HG03575 (cell line): ENCODE measurements around the gene DPP10.

ENCODE experiments used
- ATAC-seq: cut with Tn5 transposase; IDR thresholded peaks from one replicate; pipeline ENCODE4 v1.9.1; 2021; ENCODE audit not compliant: unreplicated experiment, insufficient number of reproducible peaks, low FRiP score; ENCODE audit errors: extremely low read depth

The DPP10 gene

DNA sequence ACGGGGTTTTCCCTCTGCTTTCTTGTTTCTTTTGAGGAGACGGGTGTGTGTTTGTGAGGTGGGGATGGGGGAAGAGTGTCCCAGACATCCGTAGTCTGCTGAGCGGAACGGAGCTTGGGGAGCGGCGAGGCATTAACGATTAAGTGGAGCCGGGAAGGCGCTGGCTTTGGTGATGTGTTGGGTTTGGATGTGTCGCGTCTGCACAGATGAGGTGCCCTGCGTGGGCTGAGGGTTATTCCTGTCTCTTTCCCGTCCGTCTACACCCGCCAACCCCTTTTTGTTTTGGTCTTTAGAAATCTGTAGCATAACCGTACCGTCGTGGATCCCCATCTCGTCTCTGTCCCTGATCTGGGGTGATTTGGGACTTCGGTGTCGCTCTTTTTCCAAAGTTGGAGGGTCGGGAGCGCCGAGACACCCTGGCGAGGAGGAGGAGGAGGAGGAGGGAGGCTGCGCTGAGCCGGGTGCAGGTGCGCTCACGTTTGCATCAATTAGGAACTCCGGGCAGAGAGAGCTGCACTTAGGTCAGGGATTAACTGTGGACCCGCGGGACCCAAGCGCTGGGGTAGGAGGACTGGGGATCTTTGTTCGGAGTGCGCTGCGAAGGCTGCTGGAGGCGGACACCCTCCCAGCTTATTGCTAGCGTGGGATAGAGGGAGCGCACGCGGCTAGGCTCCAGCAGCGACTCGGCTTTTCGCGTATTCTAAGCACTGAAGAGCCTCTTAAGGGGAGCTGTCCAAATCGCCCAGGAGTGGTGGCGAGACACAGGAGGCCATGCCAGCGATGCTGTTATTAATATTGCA is 720.3 kb downstream of the DPP10 start:
- no peak for ATAC-seq

DNA sequence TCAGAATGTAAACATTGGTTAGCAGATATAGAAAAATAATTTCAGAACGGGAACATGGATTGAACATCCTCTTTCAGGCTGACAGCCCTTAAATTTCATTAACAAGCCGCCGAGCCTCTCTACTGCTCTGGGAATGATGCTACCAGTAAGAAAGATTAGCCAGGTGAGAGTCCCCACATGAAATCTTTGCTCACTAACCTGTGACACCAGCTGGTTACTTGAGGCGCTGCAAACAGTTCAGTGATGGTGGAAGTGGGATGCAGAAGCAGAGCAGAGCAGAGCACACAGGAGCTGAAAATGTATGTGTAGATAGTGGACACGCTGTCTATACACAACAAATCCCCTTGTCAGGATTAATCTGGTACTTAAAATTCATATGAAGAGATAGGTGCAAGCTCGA is 721.1 kb downstream of the DPP10 start:
- no peak for ATAC-seq

DNA sequence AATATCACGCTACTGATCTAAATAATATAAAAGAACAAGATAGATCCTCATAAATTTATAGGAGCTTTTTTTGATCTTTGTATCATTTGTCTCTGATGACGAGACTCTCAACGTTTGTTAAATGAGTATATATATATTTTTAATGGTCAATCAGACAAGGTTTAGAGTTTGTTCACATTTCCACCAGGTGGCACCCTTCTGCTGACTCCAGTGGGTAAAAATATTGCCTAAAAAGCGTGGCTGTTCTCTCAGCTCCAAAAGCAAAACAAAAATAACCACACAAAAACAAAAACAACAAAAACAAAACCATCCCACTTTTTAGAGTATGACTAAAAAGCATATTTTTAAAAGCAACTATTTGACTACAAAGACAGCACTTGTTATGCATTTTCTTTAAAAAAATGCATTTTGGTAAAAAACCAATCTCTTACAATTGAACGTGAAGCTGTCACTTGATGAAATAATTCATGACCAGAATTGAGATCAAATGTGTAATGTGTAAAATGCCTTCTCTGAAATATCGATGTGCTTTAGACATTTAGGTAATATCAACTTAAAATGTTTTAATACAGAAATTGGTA is 723.2 kb downstream of the DPP10 start:
- ATAC-seq = no peak

DNA sequence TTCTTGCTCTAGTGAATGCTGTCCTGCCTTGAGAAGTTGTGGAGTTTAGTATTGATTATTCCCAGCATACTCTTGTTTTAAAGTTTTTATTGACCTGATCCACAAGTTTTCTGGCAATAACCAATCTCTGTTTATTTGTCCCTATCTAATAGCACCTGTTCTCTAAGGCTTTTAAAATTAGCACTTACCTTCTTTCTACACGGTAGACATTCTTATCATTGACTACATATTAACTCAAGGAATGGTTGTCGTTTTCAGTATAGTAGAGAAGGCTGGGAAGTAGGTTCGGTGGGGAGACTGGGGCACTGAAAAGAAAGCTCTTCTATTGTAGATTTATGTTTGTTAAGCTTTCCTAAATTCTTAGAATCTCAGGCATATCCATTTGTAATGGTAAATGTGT is 726.0 kb downstream of the DPP10 start:
- ATAC-seq = no peak

DNA sequence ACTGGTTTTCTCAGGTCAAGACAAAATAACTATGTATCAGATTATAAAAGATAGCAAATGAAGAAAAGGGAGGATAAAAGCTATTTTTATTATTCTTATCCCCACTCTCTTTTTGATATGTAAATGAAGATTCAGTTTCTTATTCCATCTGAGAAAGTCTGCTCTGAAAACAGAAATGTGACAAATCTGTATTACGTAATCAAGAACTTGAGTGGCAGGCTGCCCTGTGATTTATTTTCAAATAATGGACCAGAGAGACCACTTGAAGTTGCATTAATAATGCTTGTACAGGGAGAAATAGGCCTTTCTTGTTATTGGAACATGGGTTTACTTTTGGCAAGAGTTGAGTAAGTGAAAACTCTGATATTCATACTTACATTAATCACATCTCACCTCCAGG is 727.4 kb downstream of the DPP10 start:
- ATAC-seq = no peak

DNA sequence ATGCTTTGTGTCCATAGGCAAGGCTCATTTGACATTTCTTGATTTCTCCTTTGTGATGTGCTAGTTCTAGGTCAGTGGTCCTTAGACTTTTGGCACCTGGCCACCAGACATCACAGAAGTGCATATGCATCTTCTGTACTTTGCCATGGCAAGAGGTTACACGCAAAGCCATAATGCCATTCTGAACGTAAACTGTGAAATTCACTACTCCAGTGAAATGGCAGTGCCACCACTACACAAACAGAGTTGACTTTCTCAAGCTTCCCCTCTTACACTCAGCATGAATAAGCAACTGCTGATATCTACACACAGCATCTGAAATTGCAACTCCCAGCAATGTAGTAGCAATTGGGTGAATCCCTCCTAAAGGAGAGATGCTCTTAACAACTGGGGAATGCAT is 729.3 kb downstream of the DPP10 start:
- no peak for ATAC-seq

DNA sequence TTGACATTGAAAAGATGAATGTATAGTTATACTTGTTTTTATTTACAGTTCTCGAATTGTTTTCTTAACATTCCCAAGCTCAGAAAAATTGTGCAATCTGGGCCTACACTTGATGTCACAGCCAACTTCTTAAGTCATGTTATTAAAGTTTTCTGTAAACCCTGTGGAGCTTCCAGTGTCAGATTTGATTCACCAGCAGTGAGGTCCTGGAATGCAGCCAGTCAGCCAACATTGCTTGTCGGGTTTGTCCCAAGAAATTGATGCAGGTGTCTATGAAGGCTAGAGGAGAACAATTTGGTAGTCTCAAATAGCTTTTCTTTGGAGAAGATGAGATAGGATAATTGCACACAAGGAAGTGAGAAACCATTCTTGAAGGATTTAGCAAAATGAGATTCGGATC is 732.2 kb downstream of the DPP10 start:
- ATAC-seq = no peak

DNA sequence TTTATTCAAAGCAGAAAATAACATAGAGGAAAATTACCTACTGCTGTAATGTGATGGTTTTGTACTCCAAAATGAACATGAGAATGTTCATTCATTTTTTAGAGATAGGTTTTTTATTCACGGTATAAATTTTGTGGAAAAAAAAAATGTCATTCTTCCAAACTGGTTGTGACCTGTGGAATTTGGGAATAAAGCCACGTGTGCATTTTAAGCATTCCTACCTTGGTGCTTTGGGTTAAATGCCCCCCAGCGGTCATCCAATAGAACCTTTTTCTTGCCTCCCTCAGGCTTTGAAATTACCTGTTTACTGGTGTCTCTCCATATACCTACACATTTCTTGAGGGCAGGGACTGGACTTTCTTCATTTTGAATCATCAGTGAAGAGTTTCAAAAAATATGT is 740.7 kb downstream of the DPP10 start:
- ATAC-seq = no peak

DNA sequence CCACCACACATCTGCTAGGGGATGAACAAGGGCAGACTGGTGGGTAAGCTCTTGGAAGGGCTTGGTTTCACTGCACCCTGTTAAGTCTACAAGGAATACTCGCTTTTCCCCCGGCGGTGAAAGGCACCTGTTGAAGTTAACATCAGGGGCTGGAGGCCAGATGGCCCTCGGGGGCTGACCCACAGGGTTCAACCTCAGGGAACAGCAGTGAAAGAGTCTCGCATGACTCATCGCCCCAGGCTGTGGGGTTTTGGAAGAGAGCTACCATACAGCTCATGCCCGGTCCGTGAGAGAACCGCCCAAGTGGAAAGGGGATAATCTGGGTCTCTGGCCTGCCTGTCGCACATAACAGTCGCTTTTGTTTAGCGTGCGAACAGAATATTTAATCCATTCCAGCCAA is 748.0 kb downstream of the DPP10 start:
- ATAC-seq = no peak

DNA sequence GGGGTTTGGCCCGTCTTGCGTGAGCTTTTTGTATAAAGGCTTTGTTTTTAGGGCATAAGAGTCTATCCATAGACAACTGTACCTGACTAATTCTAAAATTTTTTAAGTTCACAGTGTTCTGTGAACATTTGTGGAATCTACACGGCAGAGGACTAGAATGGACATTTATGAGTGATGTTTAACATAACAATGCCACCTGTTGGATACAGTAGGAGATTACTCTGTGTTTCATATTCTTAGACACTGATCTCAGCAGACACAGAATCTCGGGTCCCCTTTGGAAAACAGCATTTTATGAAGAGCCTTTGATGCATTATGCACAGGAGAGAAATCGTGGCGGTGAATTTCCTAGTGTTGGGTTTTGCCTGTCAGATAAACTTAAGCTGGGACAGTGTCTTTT is 752.2 kb downstream of the DPP10 start:
- ATAC-seq = no peak

DNA sequence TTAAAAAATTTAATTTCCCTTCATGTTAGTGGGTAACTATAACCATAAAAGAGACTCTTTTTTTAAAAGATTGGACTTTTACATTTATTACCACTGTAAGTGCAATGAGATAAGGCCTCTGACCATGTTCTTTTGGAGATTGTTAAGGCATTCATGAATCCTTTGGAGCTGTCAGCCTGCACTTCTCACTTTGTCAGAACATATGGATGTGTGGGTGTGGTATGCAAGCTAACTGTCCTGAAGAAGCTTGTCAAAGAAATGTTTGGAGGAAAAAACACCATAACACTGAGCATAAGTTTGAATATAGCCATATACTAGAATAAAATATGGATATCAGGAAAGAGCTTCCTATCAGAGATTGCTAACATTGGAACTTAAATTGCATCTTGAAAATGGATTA is 754.1 kb downstream of the DPP10 start:
- ATAC-seq = no peak

DNA sequence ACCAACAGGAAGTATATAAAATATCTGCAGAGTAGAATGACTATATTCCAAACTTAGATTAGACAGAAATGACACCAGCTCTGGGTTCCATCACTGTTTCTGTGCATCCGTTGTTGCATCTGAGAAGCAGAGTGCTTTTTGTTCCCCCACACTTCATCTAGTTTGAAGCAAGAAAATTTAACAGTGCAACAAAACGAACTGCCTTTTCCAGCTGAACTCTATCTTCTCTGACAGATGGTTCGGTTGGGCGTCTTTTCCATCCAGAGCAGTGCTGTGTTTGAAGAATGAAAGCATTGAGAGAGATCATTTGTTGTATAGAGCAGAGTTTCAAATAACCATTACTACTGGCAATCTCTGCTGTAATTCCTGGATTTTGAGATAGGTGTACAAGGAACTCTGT is 757.5 kb downstream of the DPP10 start:
- no peak for ATAC-seq

DNA sequence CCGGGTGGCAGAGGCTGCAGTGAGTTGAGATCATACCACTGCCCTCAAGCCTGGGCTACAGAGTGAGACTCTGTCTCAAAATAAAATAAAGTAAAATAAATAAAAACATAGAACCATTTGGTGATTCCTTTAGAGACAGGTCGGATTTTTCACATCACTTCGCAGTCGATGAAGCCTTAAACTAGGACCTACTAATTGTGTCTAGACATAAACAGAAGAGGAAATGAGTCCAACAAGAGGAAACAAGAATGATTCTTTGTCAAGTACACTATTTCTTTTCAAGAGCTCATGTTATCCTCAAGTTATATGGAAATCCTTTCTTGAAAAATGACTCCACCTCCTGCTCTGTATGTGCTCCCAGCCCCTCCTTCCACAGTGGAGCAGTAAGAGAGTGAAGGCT is 758.9 kb downstream of the DPP10 start:
- ATAC-seq = no peak

DNA sequence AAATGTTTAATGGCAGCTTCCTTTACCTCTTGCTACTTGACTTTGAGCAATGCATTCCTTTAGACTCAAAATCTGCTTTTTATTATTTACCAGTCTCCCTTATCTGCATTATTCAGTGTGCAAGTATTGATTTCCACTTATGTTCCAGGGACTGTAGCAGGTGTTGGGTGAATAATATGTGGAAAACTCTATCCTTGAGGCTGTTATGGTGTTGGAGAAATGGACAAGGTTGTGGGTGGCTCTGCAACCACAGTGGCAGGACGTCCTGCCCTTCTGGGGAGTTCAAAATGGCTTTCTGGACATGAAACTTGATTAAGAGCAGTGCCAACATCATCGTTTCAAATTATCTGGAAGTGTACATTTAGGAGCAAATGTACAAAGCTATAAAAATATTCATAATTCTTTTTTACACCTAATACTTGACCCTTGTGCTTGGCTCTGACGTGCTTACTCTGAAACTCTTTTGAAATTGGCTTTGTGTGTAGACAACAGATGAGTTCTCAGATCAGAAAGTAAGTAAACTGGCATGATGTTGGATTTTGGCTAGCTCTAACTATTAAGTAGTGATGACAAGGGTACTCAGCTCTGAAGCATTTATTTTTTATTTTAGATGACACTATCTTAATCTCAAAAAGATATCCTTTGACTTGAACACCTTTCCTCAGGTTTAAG is 766.2 kb downstream of the DPP10 start:
- no peak for ATAC-seq

DNA sequence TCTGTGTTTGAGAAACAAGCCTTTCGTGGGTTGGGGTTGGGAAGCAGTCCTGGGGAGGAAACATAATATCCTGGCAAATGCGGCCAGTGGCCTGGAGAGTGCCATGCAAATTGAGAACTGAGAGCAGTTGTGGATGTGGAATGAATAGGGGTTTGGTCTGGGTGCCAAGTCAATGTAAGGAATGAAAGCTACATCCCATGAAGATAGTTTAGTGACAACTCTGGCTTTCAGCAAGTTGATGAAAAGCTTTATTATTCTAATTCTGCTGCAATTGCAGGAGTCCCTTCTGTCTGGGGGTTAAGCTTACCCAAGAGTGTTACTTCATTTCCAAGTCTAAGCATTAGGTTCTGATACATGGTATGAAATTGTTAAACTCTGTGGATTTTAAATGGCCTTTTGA is 771.6 kb downstream of the DPP10 start:
- ATAC-seq = no peak

DNA sequence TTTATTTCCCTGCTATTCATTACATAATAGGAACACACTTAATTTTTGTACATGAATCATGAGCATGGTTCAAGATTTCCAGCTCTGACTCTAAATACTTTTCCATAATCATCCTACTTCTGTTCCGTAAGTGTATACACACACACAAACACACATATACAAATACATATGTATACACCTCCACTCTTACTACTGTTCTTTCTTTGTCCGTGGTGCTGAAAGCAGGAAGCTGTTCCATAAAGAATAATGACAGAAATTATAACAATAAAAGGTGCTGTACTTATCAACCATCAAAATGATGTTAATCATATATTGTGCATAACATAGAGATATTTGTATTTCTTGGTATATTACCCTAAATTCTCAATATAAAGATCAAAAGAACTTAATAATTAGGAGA is 776.9 kb downstream of the DPP10 start:
- no peak for ATAC-seq

DNA sequence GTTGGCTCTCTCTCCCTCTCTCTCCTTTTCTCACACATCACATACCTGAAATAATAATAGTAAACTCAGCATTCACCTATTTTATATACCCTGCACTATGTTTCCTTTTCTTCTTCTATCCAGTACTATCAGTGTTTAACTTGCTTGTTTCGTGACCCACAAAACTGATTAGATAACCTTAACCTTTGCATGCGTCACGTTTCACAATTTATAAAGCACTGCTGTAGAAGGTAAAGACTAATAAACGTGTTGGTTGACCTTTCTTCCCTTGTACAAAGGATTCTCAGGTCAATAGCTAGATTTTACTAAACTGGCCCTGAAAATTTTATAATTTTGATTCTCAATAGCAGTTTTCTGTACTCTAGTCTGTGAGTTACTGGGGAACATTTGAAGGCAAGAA is 791.7 kb downstream of the DPP10 start:
- ATAC-seq = no peak

DNA sequence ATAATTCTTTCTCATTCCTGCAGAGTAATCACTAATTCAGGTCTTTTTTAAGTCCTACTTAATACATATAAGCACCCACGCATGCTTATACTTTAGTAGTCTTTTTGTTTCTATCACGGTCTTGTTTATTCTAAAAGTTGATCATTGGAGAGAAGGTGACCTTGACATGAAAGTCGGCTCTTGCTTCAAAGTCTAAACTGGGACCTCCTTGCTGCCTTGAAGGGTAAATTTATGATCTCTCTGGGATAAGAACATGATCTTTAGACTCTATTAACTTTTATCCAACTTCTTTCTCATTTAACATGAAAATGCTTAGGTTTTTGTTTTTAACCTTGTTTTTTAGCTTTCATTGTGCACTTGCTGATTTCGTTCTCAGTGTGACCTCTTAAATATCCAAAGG is 792.3 kb downstream of the DPP10 start:
- no peak for ATAC-seq

DNA sequence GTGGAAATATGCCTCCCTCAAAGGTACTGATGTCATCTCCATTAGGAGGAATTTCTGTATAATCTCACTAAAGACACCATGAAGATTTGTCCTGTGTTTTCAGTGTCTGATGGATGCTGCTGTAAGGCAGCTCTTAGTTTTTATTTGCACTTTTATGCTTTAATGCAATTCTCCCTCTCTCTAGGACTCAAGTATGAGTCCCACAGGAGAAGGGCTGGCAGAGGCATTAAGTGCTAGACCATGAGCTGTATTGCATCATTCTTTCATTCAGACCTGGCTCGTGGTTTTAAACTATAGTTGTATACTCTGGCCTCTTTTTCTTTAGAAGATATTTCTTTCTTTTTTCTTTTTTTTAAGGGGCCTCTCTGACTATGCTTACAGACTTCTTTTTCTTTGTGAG is 805.6 kb downstream of the DPP10 start:
- ATAC-seq = no peak

DNA sequence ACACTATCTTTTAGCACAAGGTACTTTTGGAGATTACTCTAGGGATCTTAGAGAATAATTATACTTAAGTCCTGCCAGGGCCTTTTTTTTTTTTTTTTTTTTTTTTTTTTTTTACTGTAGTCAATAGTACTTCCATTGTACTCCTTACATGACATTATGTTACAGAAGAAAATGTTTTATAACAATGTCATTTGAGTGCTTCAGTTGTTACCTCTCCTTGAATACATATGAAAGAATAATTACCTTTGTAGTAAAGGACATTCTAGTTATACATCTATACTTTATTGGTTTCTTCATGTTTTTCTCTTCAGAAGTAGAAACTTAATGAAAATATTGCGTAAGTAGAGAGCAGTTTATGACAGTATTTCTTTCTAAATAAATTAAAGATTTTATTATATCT is 834.9 kb downstream of the DPP10 start:
- no peak for ATAC-seq
